Right cardiac atrium (tissue), 5 donors: ENCODE measurements around the gene RBFOX2. TPM values are rescaled to one million over a fixed set of nuclear protein-coding genes. Genes with fewer than 3 reads are reported as not detected.
"Not testable (repeated sequence)": the region's sequence is repeated elsewhere in the genome, so short reads cannot be mapped to it uniquely, and the experiment has no call there.

Experiments
- ATAC-seq, 2 donors: fragments of 200-7000 bp; cut with Tn5 transposase; one replicate each; pipeline versions ENCODE4 v1.8.0 to v1.9.1; 2020; ENCODE audit warnings: moderate library complexity in 2 of 2, mild to moderate bottlenecking in 1 of 2
- DNase-seq, 3 donors: peaks; one replicate each; pipeline ENCODE4 v3.0.0-alpha.2; 2020
- H3K27ac ChIP-seq: one replicate; pipeline ENCODE4 v1.5.1; 2013; ENCODE audit warnings: mild to moderate bottlenecking, low read length, control low read depth, moderate library complexity
- H3K27me3 ChIP-seq: one replicate; pipeline ENCODE4 v1.6.1; 2013; ENCODE audit not compliant: control insufficient read depth, insufficient read depth
- H3K4me1 ChIP-seq: one replicate; pipeline ENCODE4 v1.6.1; 2013; ENCODE audit warnings: low read length; ENCODE audit not compliant: control insufficient read depth, insufficient read depth
- H3K4me3 ChIP-seq: one replicate; pipeline ENCODE4 v1.5.1; 2013; ENCODE audit warnings: low read length, control low read depth
- H3K9me3 ChIP-seq: one replicate; pipeline ENCODE4 v1.6.1; 2013; ENCODE audit warnings: low read length; ENCODE audit not compliant: control insufficient read depth
- WGBS: extraction: QIAGEN DNeasy Blood & Tissue Kit; methylation state at CpG from one replicate; pipeline ENCODE4 v1.1.7; 2013; 5-methylcytosine and 5-hydroxymethylcytosine counted together
- intact Hi-C, 4 donors: fragments of 100-400 bp; cut with DNase I; formaldehyde crosslinking; loops; one replicate each; pipeline versions ENCODE4 v1.11.0 to v1.14.0; 2022 to 2023
- polyA plus RNA-seq: library from polyadenylated mRNA; stranded (reverse); fragments of 200-250 nt; gene quantifications from one replicate; pipeline ENCODE4 v1.2.3, GENCODE V29; 2013
- total RNA-seq, 4 donors: library from RNA; stranded (reverse); fragmentation: NEBNext Ultra II Directional; extraction: Animal tissue kit (Norgen Biotek cat#: 25700); gene quantifications; one replicate each; pipeline ENCODE4 v1.2.1, GENCODE V29; 2021
- donor health status: healthy with polysubstance abuse.
- donor health status: DM: no; HTN: yes; CAD: no.
- donor health status: DM: no; HTN: no; CAD: no.
- donor health status: DM: no; HTN: yes; CAD: no; lungs with severe emphysema.
- donor health status: DM: yes; HTN: yes; CAD: no.

Gene RBFOX2
- total and polyA plus RNA-seq, 5 donors: 36.7 to 89.8 (median 73.6) TPM

GRCh38 chr22:35806668-35807067, 222.0 kb downstream of the RBFOX2 start:
- H3K4me1 ChIP-seq, ATAC-seq, H3K27me3 ChIP-seq, H3K4me3 ChIP-seq, DNase-seq, intact Hi-C loops, H3K9me3 ChIP-seq, H3K27ac ChIP-seq: not testable (repeated sequence)
- WGBS: 95% methylated on average over 8 of the region's 8 CpGs

- DNase-seq (no peak), ATAC-seq (no peak)
- Histone ChIP-seq H3K27me3 (no peaks in the 10 kb centered on the region), H3K4me3 (no peak overlapping the region), H3K27ac (no peak overlapping the region), H3K9me3 (no peaks in the 10 kb centered on the region), H3K4me1 (no peaks in the 10 kb centered on the region)
- intact Hi-C loops: no loop called here
- 81% methylated on average over 2 of the region's 2 CpGs for WGBS
These were observed 223.2 kb downstream of the RBFOX2 start for GRCh38 chr22:35805466-35805865.

- Histone ChIP-seq H3K27ac (no peak overlapping the region), H3K27me3 (no peaks in the 10 kb centered on the region), H3K4me3 (no peak overlapping the region), H3K9me3 (no peaks in the 10 kb centered on the region), H3K4me1 (peaks cover 2% of the 10 kb centered on the region)
- no peak for DNase-seq
- WGBS: 90% methylated on average over 1 of the region's 1 CpG
- intact Hi-C loops: no loop called here
- ATAC-seq: no peak
These were observed 224.2 kb downstream of the RBFOX2 start for GRCh38 chr22:35804421-35804820.

- intact Hi-C loops: no loop called here
- no peaks in the 10 kb centered on the region for H3K27me3 ChIP-seq
- H3K27ac ChIP-seq: no peak overlapping the region
- peaks cover 2% of the 10 kb centered on the region for H3K4me1 ChIP-seq
- no peak for ATAC-seq
- no peak overlapping the region for H3K4me3 ChIP-seq
- DNase-seq: no peak
- H3K9me3 ChIP-seq: no peaks in the 10 kb centered on the region
- WGBS: 80% methylated on average over 2 of the region's 2 CpGs
These were observed 225.7 kb downstream of the RBFOX2 start for GRCh38 chr22:35802885-35803284.

- H3K4me3 ChIP-seq, H3K27ac ChIP-seq, H3K9me3 ChIP-seq, H3K4me1 ChIP-seq, H3K27me3 ChIP-seq, DNase-seq, intact Hi-C loops, ATAC-seq: not testable (repeated sequence)
- WGBS: 96% methylated on average over 3 of the region's 3 CpGs
These were observed 227.3 kb downstream of the RBFOX2 start for GRCh38 chr22:35801301-35801700.

GRCh38 chr22:35799150-35799549, 229.5 kb downstream of the RBFOX2 start:
- ATAC-seq (no peak), DNase-seq (no peak)
- Histone ChIP-seq H3K4me3 (no peak overlapping the region), H3K9me3 (no peaks in the 10 kb centered on the region), H3K27ac (no peak overlapping the region), H3K27me3 (no peaks in the 10 kb centered on the region), H3K4me1 (peaks cover 2% of the 10 kb centered on the region)
- 89% methylated on average over 1 of the region's 1 CpG for WGBS
- intact Hi-C loops: no loop called here

GRCh38 chr22:35797411-35797810, 231.2 kb downstream of the RBFOX2 start:
- H3K27me3 ChIP-seq: no peaks in the 10 kb centered on the region
- intact Hi-C loops: no loop called here
- peaks cover 4% of the 10 kb centered on the region for H3K4me1 ChIP-seq
- WGBS: 82% methylated on average over 4 of the region's 4 CpGs
- no peak overlapping the region for H3K27ac ChIP-seq
- DNase-seq (no peak), ATAC-seq (no peak)
- no peak overlapping the region for H3K4me3 ChIP-seq
- H3K9me3 ChIP-seq: no peaks in the 10 kb centered on the region

- Histone ChIP-seq H3K9me3 (no peaks in the 10 kb centered on the region), H3K4me3 (no peak overlapping the region), H3K4me1 (peaks cover 6% of the 10 kb centered on the region), H3K27ac (no peak overlapping the region), H3K27me3 (no peaks in the 10 kb centered on the region)
- DNase-seq: no peak
- WGBS: 73% methylated on average over 1 of the region's 1 CpG
- intact Hi-C loops: no loop called here
- no peak for ATAC-seq
These were observed 233.1 kb downstream of the RBFOX2 start for GRCh38 chr22:35795476-35795875.

- intact Hi-C loops: no loop called here
- Histone ChIP-seq H3K4me3 (no peak overlapping the region), H3K27ac (no peak overlapping the region), H3K9me3 (no peaks in the 10 kb centered on the region), H3K4me1 (peaks cover 3% of the 10 kb centered on the region), H3K27me3 (no peaks in the 10 kb centered on the region)
- DNase-seq: no peak
- no peak for ATAC-seq
- 43% methylated on average over 4 of the region's 4 CpGs for WGBS
These were observed 236.1 kb downstream of the RBFOX2 start for GRCh38 chr22:35792506-35792905.

GRCh38 chr22:35791788-35792187, 236.8 kb downstream of the RBFOX2 start:
- H3K27me3 ChIP-seq, H3K9me3 ChIP-seq, H3K27ac ChIP-seq, intact Hi-C loops, H3K4me3 ChIP-seq, ATAC-seq, DNase-seq, H3K4me1 ChIP-seq: not testable (repeated sequence)
- WGBS: 97% methylated on average over 2 of the region's 2 CpGs

GRCh38 chr22:35785181-35785923, 243.3 kb downstream of the RBFOX2 start:
- intact Hi-C loops: no loop called here
- peak; percentile 61 to 74 for ATAC-seq
- H3K27ac ChIP-seq: no peak overlapping the region

GRCh38 chr22:35784633-35785032, 244.0 kb downstream of the RBFOX2 start:
- DNase-seq (peak in 2 of 3 donors; percentile 45 to 47), ATAC-seq (peak in 1 of 2 donors; percentile 40)
- Histone ChIP-seq H3K4me3 (no peak overlapping the region), H3K4me1 (peaks cover 8% of the 10 kb centered on the region), H3K9me3 (no peaks in the 10 kb centered on the region), H3K27ac (no peak overlapping the region), H3K27me3 (no peaks in the 10 kb centered on the region)
- intact Hi-C loops: no loop called here
- WGBS: 98% methylated on average over 21 of the region's 21 CpGs

More at GRCh38 chr22:35785181-35785923, 243.3 kb downstream of the RBFOX2 start:
- H3K9me3 ChIP-seq: no peaks in the 10 kb centered on the region
- 37% methylated on average over 4 of the region's 4 CpGs for WGBS
- no peak overlapping the region for H3K4me3 ChIP-seq
- peaks cover 8% of the 10 kb centered on the region for H3K4me1 ChIP-seq
- no peaks in the 10 kb centered on the region for H3K27me3 ChIP-seq
- no peak for DNase-seq
